22Rv1 (cell line): ENCODE measurements around the gene ZC3H12A.

Source experiments
- ZFX ChIP-seq: fragments of 450-650 bp; IDR thresholded peaks from 2 replicates; pipeline ENCODE4 v1.6.1; 2017; ENCODE audit warnings: antibody characterized with exemption, borderline replicate concordance
- TF ChIP-seq, protein P1 (sequence below): fragments of 450-650 bp; IDR thresholded peaks from 2 replicates; pipeline ENCODE4 v1.5.1; 2017; ENCODE audit warnings: mild to moderate bottlenecking

- no peak for TF ChIP-seq ZFX
- TF ChIP-seq, protein P1, sequence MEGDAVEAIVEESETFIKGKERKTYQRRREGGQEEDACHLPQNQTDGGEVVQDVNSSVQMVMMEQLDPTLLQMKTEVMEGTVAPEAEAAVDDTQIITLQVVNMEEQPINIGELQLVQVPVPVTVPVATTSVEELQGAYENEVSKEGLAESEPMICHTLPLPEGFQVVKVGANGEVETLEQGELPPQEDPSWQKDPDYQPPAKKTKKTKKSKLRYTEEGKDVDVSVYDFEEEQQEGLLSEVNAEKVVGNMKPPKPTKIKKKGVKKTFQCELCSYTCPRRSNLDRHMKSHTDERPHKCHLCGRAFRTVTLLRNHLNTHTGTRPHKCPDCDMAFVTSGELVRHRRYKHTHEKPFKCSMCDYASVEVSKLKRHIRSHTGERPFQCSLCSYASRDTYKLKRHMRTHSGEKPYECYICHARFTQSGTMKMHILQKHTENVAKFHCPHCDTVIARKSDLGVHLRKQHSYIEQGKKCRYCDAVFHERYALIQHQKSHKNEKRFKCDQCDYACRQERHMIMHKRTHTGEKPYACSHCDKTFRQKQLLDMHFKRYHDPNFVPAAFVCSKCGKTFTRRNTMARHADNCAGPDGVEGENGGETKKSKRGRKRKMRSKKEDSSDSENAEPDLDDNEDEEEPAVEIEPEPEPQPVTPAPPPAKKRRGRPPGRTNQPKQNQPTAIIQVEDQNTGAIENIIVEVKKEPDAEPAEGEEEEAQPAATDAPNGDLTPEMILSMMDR = no peak
Measured at GRCh38 chr1:37493336-37494098, 19.1 kb downstream of the ZC3H12A start.
